Chondrocyte (in vitro differentiated cells): ENCODE data around the gene USP11. TPM values are rescaled to one million over a fixed set of nuclear protein-coding genes. Genes with fewer than 3 reads are reported as not detected.
A peak's percentile ranks its signal among the peaks of the same experiment; 100 is the strongest.

Experiments
- DNase-seq: peaks from one replicate; pipeline ENCODE4 v3.0.0; 2021; ENCODE audit warnings: mixed read lengths, low spot score
- H3K27ac Mint-ChIP-seq: one replicate; pipeline ENCODE4 v1.8.0; 2021; ENCODE audit warnings: mild to moderate bottlenecking, moderate library complexity, mixed read lengths; ENCODE audit not compliant: unreplicated experiment
- H3K27me3 Mint-ChIP-seq: 2 replicates; pipeline ENCODE4 v1.8.0; 2021; ENCODE audit warnings: low read depth, mixed read lengths
- H3K36me3 Mint-ChIP-seq: 2 replicates; pipeline ENCODE4 v1.8.0; 2021; ENCODE audit warnings: low read depth, mixed read lengths
- H3K4me1 Mint-ChIP-seq: 2 replicates; pipeline ENCODE4 v1.8.0; 2021; ENCODE audit warnings: low read depth, mild to moderate bottlenecking, mixed read lengths
- H3K4me3 Mint-ChIP-seq: one replicate; pipeline ENCODE4 v1.8.0; 2021; ENCODE audit warnings: mild to moderate bottlenecking, moderate library complexity, mixed read lengths; ENCODE audit not compliant: unreplicated experiment
- H3K9me3 Mint-ChIP-seq: 2 replicates; pipeline ENCODE4 v1.8.0; 2021; ENCODE audit warnings: low read depth, mixed read lengths
- total RNA-seq: library from RNA; stranded (reverse); gene quantifications from 3 replicates; pipeline ENCODE4 v1.2.1, GENCODE V29; 2021
- TF ChIP-seq, protein P1 (sequence below): fragments of 200-600 bp; sonication (generic); IDR thresholded peaks from 2 replicates; pipeline ENCODE4 v1.5.0; 2021; ENCODE audit warnings: antibody characterized with exemption, mild to moderate bottlenecking, moderate library complexity

The USP11 gene
- total RNA-seq, 1 donor from 2014 or later: 157 TPM

DNA sequence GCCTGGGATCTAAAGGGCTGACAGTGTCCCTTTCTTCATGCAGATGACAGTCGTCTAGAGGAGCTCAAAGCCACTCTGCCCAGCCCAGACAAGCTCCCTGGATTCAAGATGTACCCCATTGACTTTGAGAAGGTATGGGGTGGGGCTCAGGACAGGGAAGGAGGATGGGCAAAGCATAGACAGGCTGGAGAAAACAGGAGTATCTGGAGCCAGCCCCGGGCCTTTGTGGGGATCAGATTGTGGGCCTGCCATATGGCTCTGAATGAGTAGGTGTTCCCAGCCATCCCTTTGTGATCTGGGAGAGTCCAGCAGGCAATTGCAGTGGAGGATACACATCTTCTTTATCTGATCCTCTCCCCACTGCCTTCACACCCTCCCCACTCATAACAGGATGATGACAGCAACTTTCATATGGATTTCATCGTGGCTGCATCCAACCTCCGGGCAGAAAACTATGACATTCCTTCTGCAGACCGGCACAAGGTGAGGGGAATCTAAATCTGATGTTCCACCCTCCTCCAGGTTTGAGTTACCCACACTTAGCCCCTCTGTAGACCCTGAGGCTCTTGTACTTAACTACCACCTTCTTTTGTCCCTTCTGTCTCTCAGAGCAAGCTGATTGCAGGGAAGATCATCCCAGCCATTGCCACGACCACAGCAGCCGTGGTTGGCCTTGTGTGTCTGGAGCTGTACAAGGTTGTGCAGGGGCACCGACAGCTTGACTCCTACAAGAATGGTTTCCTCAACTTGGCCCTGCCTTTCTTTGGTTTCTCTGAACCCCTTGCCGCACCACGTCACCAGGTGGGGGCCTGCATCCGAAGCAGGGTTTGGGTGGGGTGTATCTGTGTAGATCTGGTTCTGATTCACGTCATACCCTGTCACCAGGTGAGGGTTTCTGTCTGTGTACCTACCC, 20.2 kb upstream of the USP11 start:
- H3K27ac Mint-ChIP-seq: peak overlapping the region; percentile 80
- DNase-seq: peak; percentile 72
- H3K27me3 Mint-ChIP-seq: no peaks in the 10 kb centered on the region
- H3K4me3 Mint-ChIP-seq: no peak overlapping the region
- H3K9me3 Mint-ChIP-seq: no peaks in the 10 kb centered on the region
- peaks cover 64% of the 10 kb centered on the region for H3K36me3 Mint-ChIP-seq
- TF ChIP-seq, protein P1, sequence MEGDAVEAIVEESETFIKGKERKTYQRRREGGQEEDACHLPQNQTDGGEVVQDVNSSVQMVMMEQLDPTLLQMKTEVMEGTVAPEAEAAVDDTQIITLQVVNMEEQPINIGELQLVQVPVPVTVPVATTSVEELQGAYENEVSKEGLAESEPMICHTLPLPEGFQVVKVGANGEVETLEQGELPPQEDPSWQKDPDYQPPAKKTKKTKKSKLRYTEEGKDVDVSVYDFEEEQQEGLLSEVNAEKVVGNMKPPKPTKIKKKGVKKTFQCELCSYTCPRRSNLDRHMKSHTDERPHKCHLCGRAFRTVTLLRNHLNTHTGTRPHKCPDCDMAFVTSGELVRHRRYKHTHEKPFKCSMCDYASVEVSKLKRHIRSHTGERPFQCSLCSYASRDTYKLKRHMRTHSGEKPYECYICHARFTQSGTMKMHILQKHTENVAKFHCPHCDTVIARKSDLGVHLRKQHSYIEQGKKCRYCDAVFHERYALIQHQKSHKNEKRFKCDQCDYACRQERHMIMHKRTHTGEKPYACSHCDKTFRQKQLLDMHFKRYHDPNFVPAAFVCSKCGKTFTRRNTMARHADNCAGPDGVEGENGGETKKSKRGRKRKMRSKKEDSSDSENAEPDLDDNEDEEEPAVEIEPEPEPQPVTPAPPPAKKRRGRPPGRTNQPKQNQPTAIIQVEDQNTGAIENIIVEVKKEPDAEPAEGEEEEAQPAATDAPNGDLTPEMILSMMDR: no peak
- H3K4me1 Mint-ChIP-seq: peaks cover 35% of the 10 kb centered on the region

DNA sequence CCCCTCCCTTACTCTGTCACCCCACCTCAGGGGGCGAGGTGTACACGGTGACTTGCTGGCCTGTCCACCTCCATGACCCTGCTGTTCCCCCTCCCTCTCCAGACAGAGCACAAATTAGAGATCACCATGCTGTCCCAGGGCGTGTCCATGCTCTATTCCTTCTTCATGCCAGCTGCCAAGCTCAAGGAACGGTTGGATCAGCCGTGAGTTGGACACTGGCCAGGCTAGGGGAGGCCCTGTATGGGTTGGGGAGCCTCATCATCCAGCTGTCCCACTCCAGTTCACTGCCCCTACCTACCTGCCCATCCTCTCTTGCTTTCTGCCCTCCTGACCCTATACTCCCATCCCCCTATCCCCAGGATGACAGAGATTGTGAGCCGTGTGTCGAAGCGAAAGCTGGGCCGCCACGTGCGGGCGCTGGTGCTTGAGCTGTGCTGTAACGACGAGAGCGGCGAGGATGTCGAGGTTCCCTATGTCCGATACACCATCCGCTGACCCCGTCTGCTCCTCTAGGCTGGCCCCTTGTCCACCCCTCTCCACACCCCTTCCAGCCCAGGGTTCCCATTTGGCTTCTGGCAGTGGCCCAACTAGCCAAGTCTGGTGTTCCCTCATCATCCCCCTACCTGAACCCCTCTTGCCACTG, 18.3 kb upstream of the USP11 start:
- Mint-ChIP-seq H3K27me3 (no peaks in the 10 kb centered on the region), H3K4me1 (peaks cover 40% of the 10 kb centered on the region), H3K9me3 (no peaks in the 10 kb centered on the region), H3K27ac (peak overlapping the region; percentile 77), H3K4me3 (no peak overlapping the region), H3K36me3 (peaks cover 56% of the 10 kb centered on the region)
- TF ChIP-seq, protein P1: no peak
- DNase-seq: peak; percentile 92

DNA sequence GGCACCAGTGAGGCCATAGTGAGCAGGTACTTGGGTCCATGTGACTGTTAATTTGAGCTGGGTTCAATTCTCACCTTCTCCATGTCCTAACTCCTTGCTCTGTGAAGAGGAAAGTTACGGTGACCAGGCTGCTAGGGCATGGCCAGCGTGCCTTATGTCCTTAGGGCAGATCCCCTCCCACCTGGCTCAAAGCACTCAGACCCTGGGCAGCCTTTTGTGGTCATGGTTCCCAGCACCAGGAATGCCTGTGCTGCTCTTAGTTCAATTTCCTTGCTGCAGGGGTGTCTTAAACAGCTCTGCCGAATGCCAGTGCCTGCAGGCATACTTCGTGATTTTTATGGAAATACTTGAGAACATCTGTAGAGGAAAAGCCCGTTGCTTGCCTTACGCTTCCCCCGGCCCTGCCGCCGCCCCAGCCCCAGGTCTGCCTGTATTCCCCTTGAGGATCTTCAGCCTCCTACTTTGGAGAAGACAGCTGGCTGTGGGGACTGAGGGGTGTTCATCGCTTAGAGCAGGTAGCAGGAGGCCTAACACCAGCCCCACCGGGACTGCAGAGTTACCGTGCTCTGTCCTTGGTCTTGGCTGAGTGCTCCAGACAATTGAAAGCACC, 17.4 kb upstream of the USP11 start:
- peak overlapping the region; percentile 97 for H3K27ac Mint-ChIP-seq
- H3K36me3 Mint-ChIP-seq: peaks cover 49% of the 10 kb centered on the region
- peak; percentile 77 for DNase-seq
- TF ChIP-seq, protein P1: no peak
- H3K4me3 Mint-ChIP-seq: no peak overlapping the region
- peaks cover 49% of the 10 kb centered on the region for H3K4me1 Mint-ChIP-seq
- no peaks in the 10 kb centered on the region for H3K9me3 Mint-ChIP-seq
- H3K27me3 Mint-ChIP-seq: no peaks in the 10 kb centered on the region

DNA sequence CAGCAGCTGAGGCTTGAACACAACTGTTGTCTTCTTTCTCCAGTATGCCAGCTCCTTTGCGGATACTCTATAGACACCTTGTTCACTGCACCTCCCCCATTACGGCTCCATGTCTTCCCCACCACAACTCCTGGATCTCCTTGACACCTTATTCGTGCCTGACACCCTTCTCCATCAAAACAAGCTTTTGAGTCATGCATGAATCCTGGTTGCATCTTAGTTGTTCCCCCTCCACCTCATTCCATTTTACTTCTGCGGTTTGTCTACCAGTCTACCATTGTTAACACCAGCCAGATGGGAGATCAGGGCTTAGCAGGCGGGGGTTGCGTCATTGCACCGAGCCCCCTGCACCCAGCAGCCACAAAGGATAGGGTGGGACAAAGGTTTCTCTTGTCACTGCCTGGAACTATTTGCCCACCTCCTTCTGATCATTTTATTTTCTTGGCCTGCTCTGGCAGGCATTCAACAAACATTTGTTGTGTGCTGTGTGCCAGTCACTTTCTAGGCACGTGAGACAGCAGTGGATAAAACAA, 16.4 kb upstream of the USP11 start:
- DNase-seq: peak; percentile 43
- Mint-ChIP-seq H3K27me3 (no peaks in the 10 kb centered on the region), H3K4me1 (peaks cover 59% of the 10 kb centered on the region), H3K4me3 (peak overlapping the region; percentile 71), H3K27ac (peak overlapping the region; percentile 97), H3K9me3 (no peaks in the 10 kb centered on the region), H3K36me3 (peaks cover 38% of the 10 kb centered on the region)
- TF ChIP-seq, protein P1: no peak
